ENCODE measurements around the gene IL1R2. TPM values are rescaled to one million over a fixed set of nuclear protein-coding genes. Genes with fewer than 3 reads are reported as not detected.

The IL1R2 gene
- total RNA-seq, 1 donor from 2014 or later: 17.0 TPM

- H3K27ac ChIP-seq: no peak overlapping the region
- no peaks in the 10 kb centered on the region for H3K9me3 ChIP-seq
- no peaks in the 10 kb centered on the region for H3K4me1 ChIP-seq
- no peak overlapping the region for H3K4me3 ChIP-seq
- intact Hi-C loops (cut with DNase I): no loop called here
- ATAC-seq: no peak
- no peaks in the 10 kb centered on the region for H3K27me3 ChIP-seq
- H3K36me3 ChIP-seq: no peaks in the 10 kb centered on the region
- no peak for DNase-seq
- no peak for TF ChIP-seq CTCF (IDR thresholded peaks at IDR 0.05)
These were observed 22.2 kb downstream of the IL1R2 start for GRCh38 chr2:102014041-102014345.

- no peak for TF ChIP-seq CTCF (IDR thresholded peaks at IDR 0.05)
- DNase-seq: no peak
- H3K4me1 ChIP-seq: no peaks in the 10 kb centered on the region
- no peak overlapping the region for H3K4me3 ChIP-seq
- intact Hi-C loops (cut with DNase I): no loop called here
- no peaks in the 10 kb centered on the region for H3K36me3 ChIP-seq
- no peak for ATAC-seq
- no peaks in the 10 kb centered on the region for H3K9me3 ChIP-seq
- H3K27me3 ChIP-seq: no peaks in the 10 kb centered on the region
- no peak overlapping the region for H3K27ac ChIP-seq
These were observed 23.6 kb downstream of the IL1R2 start for GRCh38 chr2:102015399-102015798.

- H3K4me1 ChIP-seq: peaks cover 8% of the 10 kb centered on the region
- intact Hi-C loops (cut with DNase I): no loop called here
- H3K27me3 ChIP-seq: no peaks in the 10 kb centered on the region
- DNase-seq: no peak
- no peaks in the 10 kb centered on the region for H3K9me3 ChIP-seq
- no peak overlapping the region for H3K27ac ChIP-seq
- TF ChIP-seq CTCF (IDR thresholded peaks at IDR 0.05): no peak
- no peak for ATAC-seq
- H3K36me3 ChIP-seq: no peaks in the 10 kb centered on the region
- H3K4me3 ChIP-seq: no peak overlapping the region
These were observed 24.7 kb downstream of the IL1R2 start for GRCh38 chr2:102016399-102016955.

GRCh38 chr2:102018823-102019445 is 27.2 kb downstream of the IL1R2 start:
- ATAC-seq (no peak), DNase-seq (no peak)
- no peak overlapping the region for H3K4me3 ChIP-seq
- no peak for TF ChIP-seq CTCF (IDR thresholded peaks at IDR 0.05)
- no peaks in the 10 kb centered on the region for H3K36me3 ChIP-seq
- H3K27me3 ChIP-seq: no peaks in the 10 kb centered on the region
- peaks cover 18% of the 10 kb centered on the region for H3K4me1 ChIP-seq
- H3K9me3 ChIP-seq: no peaks in the 10 kb centered on the region
- intact Hi-C loops (cut with DNase I): no loop called here
- no peak overlapping the region for H3K27ac ChIP-seq

- DNase-seq: peak; percentile 89
- ATAC-seq: peak; percentile 99
- Histone ChIP-seq H3K4me1 (peaks cover 22% of the 10 kb centered on the region), H3K4me3 (no peak overlapping the region), H3K27ac (no peak overlapping the region), H3K9me3 (no peaks in the 10 kb centered on the region), H3K27me3 (no peaks in the 10 kb centered on the region), H3K36me3 (no peaks in the 10 kb centered on the region)
- TF ChIP-seq CTCF (IDR thresholded peaks at IDR 0.05): peak; percentile 99
- intact Hi-C loops (cut with DNase I): loop anchor here (5.0 to 10.0 kb wide), 3 partner anchors 147 to 424 kb away; no protein-coding TSS in a partner anchor
These were observed 28.9 kb downstream of the IL1R2 start for GRCh38 chr2:102020596-102021170.
